ENCODE data around the gene DNAH8. TPM values are rescaled to one million over a fixed set of nuclear protein-coding genes. Genes with fewer than 3 reads are reported as not detected.

The DNAH8 gene
- total RNA-seq, 1 donor from 2014 or later: not detected

GRCh38 chr6:38802497-38802896, 87.4 kb downstream of the DNAH8 start:
- TF ChIP-seq CTCF (conservative IDR thresholded peaks at IDR 0.05; ENCODE audit: low read depth, low read length): no peak
- no peak overlapping the region for H3K4me3 ChIP-seq (ENCODE audit: low read depth, low read length)
- no peak for DNase-seq (ENCODE audit: low read depth)

GRCh38 chr6:38803129-38803528, 88.0 kb downstream of the DNAH8 start:
- DNase-seq (ENCODE audit: low read depth): no peak
- H3K4me3 ChIP-seq (ENCODE audit: low read depth, low read length): no peak overlapping the region
- no peak for TF ChIP-seq CTCF (conservative IDR thresholded peaks at IDR 0.05; ENCODE audit: low read depth, low read length)

- TF ChIP-seq CTCF (conservative IDR thresholded peaks at IDR 0.05; ENCODE audit: low read depth, low read length): no peak
- no peak for DNase-seq (ENCODE audit: low read depth)
- no peak overlapping the region for H3K4me3 ChIP-seq (ENCODE audit: low read depth, low read length)
Measured at GRCh38 chr6:38804358-38804757, 89.2 kb downstream of the DNAH8 start.

GRCh38 chr6:38805127-38805655, 90.1 kb downstream of the DNAH8 start:
- TF ChIP-seq CTCF (conservative IDR thresholded peaks at IDR 0.05; ENCODE audit: low read depth, low read length): no peak
- DNase-seq (ENCODE audit: low read depth): no peak
- H3K4me3 ChIP-seq (ENCODE audit: low read depth, low read length): no peak overlapping the region

GRCh38 chr6:38805692-38806091, 90.6 kb downstream of the DNAH8 start:
- no peak for TF ChIP-seq CTCF (conservative IDR thresholded peaks at IDR 0.05; ENCODE audit: low read depth, low read length)
- DNase-seq (ENCODE audit: low read depth): no peak
- H3K4me3 ChIP-seq (ENCODE audit: low read depth, low read length): no peak overlapping the region

- H3K4me3 ChIP-seq (ENCODE audit: low read depth, low read length): no peak overlapping the region
- DNase-seq (ENCODE audit: low read depth): no peak
- peak; percentile 27 for TF ChIP-seq CTCF (conservative IDR thresholded peaks at IDR 0.05; ENCODE audit: low read depth, low read length)
Measured at GRCh38 chr6:38806271-38806670, 91.2 kb downstream of the DNAH8 start.

GRCh38 chr6:38806833-38807232, 91.7 kb downstream of the DNAH8 start:
- no peak for DNase-seq (ENCODE audit: low read depth)
- no peak overlapping the region for H3K4me3 ChIP-seq (ENCODE audit: low read depth, low read length)
- TF ChIP-seq CTCF (conservative IDR thresholded peaks at IDR 0.05; ENCODE audit: low read depth, low read length): no peak
